ENCODE measurements around the gene ELAVL1.
"Not testable (repeated sequence)": the region's sequence is repeated elsewhere in the genome, so short reads cannot be mapped to it uniquely, and the experiment has no call there.

The ELAVL1 gene

DNA sequence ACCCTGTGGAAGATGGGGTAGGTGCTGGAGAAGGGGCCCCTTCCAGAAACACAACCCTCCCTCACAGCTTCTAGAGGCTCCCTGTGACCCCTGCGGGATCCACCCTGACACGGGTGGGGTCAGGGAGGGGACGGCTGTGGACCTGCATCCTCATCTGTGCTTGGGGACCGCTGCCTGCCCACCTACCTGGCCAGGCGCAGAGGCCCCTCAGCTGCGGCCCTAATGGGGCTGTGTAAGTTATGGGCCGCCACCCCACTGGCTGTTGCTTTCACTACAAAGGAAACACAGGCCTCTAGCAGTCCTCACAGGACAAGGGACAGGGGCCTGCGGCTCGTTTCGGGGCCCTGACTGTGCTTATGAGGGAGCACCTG is 72.5 kb downstream of the ELAVL1 start:
- no peak for DNase-seq

DNA sequence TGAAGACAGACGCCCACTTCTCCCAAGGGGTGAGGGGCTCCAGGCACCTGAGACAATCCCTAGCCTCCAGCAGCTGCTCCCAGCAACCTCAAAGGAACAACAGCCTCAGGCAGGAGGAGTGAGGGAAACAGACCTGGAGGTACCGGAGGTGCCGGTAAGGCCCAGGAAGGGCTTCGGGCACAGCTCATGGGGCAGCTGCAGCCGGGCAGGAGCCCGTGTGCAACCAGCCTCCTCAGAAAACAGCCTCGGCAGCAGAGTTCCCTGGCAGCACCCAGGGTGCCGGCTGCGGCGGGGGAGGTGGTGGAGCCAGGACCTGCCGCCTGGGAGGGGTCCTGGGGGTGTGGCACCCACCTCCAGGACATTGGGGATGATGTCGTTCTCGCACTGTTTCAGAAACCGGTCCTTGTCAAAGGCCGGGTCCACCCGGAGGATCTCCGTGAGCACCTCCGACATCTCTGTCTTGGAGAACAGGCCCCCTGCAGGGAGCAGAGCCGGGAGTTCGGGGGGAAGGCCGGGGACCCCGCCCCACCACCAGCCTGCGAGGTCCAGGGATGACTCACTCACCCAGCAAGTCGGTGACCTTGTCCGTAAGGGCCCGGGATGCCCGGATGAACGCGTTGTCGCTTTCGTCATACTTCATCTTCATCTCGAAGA is 73.0 kb downstream of the ELAVL1 start:
- DNase-seq, result no peak

DNA sequence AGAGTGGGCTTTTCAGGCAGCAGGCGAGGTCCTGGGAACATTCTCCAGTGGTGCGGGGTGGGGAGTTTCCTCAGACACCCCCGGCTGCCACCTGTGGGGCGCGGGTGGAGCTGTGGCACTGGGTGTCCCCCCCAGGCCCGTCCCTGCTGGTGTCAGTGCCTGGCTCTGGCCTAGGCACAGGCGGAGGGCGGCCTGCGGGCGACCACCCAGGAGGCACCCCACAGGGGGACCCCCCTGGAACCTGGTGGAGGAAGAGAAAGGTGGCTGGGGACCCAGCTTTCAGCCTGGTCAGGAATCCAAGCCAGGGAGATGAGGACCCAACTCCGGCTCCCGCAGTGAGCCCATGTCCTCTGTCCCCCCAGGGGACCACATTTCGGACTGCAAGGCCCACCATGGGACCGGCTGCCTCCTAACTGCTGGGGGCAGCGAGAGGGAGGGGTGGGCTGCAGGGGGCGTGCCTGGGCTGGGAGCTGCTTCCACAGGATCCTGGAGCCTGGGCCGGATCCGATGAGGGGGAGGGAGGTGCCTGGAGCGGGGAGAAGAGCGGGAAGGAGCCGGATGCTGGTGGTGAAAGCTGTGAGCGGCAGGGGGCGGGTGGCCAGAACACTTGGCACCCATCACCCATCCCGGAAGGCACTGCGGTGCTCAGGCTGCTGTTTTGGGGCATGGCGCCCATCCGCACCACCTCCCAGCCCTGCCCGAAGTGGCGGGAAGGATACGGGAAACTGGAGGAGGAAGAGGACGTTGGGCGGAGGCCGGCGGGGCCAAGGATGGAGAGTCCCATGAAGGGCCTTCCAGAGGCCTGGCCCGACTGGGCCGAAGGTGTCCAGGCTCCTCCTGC is 74.0 kb downstream of the ELAVL1 start:
- DNase-seq, result no peak

DNA sequence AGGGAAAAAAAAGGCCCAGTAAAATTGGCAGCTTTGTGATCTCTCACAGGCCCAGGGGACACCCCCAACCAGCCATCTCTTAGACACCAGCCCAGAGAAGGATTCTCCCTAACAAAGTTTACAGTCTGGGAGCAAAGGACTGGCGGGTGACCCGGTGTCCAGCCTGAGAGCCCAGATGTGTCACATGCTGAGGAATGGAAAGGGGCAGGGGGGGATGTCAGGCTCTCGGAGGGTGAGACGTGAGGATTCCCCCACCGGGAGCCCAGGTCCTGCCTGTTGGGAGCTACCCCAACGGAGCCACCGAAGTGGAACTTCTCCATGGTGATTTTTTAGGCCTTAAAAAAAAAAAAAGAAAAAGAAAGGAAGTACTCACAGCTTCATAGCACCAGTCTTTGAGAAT is 74.7 kb downstream of the ELAVL1 start:
- DNase-seq, result no peak

DNA sequence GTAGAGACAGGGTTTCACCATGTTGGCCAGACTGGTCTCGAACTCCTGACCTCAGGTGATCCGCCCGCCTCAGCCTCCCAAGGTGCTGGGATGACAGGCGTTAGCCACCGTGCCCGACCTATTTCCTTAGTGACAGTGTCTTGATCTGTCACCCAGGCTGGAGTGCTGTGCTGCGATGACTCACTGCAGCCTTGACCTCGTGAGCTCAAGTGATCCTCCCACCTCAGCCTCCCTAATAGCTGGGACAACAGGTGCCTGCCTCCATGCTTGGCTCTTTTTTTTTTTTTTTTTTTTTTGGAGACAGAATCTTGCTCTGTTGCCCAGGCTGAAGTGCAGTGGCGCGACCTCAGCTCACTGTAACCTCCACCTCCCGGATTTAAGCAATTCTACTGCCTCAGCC is 75.4 kb downstream of the ELAVL1 start:
- DNase-seq, result not testable (repeated sequence)

DNA sequence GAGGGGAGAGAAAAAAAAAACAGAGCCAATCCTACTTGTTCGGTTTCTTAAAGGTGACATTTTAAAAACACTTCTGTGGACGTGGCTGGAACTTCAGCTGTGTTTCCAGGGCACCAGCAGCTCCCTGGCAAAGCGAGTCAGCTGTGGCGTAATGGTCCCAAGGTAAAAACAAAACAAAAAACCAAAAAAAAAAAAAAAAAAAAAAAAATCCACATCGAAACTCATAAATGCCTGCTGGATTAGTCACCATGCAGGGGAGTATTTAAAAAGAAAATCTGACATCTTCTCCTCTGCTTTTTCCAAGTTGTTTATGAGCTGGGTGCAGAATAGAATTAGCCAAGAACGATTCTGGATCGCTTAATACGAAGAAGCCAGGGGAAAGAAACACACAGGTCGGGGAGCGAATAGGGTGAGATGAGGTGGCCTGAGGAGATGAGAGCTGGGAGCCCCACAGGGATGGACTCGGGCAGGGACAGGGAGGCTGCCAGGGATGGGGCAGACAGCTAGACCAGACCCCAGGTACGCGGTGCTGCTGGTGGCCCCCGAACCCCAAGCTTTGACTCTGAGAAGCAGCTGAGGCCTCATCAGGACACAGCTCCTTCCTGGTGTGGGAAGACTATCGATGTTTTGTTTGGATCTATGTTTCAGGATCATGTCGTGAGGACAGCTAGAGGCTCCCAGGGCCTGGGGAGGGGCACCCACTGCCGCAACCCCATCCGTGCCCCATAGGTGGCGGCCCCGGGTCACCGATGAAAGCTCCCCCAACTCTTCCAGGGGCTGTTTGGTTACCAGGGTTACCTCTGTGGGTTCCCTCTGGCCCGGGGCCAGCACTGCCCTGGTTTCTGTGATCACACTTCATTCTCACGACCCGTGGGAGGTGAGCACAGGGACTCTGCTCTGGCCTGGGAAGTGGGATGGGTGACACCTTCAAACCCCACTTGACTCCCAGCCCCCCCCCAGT is 76.4 kb downstream of the ELAVL1 start:
- no peak for DNase-seq

DNA sequence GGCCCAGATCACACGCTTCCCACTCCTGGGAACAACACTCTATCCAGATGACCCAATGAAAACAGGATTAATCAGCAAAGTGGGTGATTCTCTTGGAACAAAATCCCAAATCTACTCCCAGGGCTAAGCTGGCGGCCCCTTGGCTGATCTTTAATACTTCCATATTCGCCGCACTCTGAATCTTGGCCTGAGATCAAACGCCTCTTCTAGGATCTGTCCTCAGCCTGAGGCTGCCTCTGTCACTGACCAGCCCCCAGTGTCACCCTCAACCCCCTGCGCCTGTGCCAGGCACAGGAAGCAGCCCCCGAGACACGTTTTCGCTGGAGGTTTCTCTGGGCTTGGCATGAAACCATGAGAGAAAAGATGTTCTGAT is 77.1 kb downstream of the ELAVL1 start:
- no peak for DNase-seq

DNA sequence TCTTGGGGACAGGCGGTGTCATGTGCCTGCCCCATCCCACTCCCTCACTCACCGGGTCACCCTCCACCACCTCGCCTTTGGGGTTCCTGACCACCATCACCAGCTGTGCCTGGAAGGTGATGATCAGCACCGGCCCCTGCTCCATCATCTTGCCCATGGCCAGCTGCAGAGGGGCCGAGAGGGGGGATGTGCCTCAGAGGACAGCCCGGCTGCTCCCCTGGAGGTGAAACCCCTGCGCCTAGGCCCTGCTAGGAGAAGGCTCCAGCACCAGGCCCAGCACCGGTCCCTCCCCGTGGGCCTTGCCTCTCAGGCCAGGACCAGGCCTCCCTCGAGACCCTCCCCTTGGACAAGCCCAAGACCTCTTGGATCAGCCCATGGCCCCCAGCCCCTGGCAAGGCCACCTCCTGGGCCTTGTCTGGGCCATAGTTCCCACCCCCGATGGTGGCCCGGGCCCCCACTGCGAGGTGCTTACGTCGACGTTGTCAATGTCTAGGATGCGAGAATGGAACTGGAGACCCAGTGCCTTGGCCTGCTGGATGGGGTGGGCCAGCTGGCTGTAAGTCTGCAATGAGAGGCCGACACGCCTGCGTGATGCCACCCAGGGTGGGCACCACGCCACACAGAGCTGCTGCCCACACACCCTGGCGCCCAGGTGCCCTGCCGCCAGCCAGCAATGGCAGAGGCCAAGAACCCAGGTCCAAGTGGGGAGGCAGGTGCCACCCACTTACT is 77.7 kb downstream of the ELAVL1 start:
- DNase-seq, result no peak

DNA sequence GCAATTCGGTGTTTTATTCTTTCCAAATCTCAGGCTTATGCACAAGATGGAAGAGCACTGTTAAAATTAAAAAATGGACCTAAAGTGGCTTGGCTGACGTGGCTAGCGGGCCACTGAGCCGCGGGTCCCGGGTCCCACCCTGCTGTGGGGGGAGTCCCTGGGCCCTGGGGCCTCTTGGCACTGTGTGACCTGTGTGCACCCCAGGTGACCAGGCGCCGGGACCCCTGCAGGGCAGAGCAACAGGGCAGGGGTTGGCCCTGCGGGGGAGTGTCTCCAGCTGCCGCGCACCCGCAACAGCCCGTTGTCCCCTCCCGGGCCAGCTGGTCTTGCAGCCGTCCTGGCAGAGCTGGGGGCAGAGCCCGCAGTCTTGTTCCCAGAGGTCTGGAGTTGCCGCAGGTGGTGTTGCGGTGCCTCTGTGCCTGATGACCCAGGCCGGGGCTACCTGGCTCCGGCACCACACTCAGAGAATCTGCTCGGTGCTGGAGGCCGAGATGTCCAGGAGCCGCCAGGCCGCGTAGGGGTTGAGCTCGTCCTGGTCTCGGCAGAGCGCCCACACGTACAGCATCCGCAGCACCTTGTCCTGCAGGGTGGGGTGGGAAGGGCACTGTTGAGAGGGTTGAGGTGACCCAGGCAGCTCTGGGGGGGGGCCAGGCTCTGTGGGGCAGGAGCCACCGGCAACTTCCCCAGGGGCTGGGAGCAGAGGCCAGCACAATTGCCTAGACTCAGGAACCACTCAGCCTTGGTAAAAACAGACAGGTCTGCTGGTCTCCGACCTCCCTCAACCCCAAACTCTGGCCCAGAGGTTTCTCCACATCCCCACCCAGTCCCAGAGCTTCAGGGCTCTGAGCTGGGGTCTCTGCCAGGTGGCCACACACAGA is 78.5 kb downstream of the ELAVL1 start:
- DNase-seq, result no peak

DNA sequence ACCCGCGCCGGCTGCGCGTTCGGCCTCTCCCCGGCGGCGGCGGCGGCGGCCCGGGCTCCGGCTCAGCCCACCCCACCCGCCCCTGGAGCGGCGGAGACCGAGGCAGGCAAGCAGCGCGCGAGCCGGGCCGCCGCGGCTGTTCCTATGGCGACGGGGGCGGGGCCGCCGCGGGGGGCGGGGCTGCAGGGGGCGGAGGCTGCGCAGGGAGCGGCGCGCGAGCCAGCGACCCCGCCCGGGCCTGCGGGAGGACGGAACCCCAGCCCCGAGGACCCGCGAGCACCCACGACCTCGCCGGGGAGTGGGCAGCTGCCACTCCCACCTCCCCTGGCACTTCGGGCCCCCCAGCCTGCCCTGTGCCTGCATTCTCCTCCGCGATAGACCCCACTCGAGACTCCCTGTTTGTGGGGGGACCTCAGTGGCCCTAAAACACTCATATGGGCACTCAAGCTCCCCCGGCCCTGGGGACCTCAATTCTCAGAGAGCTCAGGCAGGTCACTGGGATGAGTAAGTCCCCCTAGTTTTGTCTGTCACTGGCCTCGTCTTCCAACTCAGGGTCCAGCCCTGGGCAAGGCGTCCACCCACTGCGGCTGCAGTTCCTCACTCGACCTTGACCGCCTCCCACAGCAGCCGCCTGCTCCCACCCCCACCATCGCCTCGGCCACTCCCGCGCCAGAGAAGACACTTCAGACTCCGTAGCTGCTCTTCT is 79.3 kb downstream of the ELAVL1 start, which contains the start of gene CTXN1:
TSS of gene CTXN1 (minus strand) at position 115 of the 706 bp plus-strand sequence. CDS start 597 bp downstream, outside the sequence.
- DNase-seq, result no peak

DNA sequence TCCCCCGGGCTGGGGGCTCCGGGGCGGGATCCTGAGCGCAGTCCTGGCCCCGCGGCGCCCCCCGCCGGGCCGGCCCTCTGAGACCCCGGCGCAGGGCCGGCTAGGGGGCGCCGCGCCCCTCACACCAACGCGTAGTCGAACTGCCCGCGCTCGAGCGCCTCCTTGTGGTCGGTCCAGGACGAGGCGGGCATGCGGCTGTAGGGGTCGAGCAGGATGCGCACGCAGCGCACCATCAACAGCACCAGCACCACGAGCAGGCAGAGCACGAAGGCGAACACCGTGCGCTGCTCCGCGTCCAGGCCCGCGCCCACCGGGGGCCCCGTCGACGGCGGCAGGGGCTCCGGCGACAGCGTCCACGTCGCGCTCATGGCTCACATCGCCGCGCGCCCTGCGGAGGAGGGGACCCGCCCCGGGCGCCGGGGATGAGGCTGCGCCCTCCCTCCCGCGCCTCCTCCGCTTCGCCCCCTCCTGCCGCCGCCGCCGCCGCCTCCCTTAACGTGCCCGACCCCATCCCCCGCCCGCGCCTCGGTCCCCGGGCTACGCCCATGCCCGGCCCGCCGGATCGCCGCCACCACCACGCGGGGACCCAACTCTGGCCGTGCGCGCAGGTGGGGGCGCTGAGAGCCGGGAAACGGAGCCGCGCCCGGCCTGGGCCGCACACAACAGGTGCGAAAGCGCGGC is 80.1 kb downstream of the ELAVL1 start:
- peak; percentile 34 for DNase-seq

DNA sequence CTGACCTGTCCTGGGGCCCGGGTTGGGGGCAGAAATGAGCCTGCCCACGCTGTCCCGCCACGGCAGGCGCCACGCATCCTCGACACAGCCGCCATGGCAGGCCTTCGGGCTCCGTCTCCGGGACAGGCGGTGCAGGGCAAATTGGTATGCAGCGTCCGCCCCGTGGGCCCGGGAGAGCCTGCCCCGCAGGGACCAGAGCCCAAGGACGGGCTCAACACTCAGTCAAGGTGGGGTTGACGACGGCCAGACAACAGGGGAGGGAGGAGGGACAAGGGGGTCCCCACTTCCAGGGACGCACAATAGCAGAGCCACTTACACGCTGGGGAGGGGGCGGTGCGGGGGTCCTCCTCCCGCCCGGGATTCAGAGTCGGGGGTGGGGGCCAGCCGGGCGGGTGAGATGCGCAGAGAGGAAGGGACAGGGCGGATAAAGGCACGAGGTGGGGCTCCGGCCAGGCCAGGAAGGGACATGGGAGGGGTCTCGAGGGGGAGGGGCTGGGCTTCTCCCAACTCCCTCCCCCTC is 80.7 kb downstream of the ELAVL1 start:
- no peak for DNase-seq

DNA sequence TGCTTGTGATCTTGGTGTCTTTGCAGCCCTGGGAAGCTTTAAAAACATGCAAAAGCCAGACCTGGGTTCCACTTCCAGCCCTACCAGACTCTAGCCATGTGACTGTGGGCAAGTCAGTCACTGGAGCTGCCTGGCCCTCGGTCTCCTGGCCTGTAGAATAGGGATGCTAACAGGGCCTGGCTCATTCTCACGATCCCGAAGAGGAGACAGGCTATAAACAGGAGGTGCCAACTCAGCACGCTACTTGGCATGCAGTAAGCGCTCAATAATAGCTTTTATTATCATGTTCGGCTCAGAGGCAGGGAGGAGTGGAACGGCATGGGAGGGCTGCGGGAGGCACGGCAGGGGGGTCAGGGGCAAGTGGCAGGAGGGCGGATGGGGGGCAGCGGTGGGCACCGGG is 81.2 kb downstream of the ELAVL1 start:
- DNase-seq, result no peak

DNA sequence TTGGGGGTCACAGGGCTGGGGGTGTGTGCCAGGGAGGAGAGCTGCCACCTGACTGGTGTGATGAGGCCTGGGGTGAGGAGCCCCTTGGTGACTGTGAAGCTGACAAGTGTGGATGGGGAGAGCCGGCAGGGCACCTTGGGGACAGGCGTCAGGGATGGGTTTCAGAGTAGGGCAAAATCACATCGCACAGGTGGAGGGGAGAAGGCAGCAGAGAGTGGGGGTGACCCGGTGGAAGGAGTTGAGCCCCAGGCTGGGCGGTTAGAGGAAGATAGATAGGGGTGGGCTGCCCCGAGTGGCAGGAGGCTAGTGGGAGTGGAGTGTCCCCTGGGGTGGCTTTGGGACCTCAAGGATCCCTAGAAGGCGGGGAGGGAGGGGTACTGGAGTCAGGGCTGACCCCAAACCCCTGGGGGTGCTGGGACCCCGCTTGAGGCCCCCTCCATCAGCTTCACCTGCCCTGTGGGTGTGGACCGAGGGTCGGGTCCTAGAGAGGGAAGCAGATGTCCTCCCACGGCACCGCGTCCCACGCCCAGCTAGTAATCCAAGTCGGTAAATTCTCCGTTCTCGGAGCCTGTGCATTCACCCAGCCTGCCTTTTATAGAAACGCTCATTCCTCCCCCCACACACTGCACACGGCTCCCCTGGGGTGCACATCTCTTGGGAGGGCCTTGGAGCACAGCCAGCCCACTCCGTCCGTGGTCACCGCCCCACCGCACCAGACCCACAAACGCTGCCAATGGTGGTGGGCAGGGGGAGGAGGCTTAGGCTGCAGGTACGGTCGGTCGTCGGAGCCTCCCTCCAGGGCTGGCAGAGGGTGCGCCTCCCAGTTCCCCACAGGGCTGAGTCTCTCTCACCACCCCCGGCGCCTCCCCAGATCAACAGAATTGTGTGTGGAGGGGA is 81.9 kb downstream of the ELAVL1 start:
- no peak for DNase-seq

DNA sequence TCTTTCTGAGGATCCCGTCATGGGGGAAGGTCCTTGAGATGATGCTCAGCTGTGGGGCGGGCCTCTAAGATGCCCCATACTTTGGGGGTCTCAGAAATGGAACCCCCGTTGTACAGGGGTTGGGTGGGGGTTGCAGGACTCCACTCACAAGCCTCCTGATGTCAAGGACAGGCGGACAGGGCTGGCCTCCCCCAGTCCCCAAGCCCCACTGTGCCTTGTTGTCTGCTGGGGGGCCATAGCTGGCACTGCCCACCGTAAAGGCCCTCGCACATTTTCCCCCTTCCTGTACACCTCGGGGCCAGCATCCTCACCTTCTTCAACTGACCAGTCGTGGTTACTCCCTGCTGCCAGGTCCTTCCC is 82.6 kb downstream of the ELAVL1 start:
- DNase-seq, result no peak

DNA sequence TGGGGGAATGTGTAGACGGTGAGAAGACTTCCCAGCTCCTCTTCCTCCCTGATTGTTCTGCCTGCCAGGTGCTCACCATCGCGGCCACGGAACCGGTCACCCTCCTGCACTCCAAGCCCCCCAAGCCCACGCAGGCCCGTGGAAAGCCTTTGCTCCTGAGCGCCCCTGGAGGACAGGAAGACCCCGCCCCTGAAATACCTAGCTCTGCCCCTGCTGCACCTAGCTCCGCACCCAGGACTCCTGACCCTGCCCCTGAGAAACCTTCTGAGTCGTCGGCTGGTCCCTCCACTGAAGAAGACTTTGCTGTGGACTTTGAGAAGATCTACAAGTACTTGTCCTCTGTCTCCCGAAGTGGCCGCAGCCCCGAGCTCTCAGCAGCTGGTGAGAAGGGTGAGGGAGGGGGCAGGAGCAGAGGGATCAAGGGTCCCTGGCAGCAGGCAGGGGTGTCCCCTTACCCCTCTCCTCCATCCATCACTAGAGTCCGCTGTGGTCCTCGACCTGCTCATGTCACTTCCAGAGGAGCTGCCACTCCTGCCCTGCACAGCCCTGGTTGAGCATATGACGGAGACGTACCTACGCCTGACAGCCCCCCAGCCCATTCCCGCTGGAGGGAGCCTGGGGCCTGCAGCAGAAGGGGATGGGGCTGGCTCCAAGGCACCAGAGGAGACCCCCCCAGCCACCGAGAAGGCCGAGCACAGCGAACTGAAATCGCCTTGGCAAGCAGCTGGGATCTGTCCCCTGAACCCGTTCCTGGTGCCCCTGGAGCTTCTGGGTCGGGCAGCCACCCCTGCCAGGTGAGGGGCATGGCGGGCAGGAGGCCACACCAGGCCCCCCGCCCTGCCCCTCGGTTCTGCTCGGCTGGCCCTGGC is 83.2 kb downstream of the ELAVL1 start:
- DNase-seq, result no peak

DNA sequence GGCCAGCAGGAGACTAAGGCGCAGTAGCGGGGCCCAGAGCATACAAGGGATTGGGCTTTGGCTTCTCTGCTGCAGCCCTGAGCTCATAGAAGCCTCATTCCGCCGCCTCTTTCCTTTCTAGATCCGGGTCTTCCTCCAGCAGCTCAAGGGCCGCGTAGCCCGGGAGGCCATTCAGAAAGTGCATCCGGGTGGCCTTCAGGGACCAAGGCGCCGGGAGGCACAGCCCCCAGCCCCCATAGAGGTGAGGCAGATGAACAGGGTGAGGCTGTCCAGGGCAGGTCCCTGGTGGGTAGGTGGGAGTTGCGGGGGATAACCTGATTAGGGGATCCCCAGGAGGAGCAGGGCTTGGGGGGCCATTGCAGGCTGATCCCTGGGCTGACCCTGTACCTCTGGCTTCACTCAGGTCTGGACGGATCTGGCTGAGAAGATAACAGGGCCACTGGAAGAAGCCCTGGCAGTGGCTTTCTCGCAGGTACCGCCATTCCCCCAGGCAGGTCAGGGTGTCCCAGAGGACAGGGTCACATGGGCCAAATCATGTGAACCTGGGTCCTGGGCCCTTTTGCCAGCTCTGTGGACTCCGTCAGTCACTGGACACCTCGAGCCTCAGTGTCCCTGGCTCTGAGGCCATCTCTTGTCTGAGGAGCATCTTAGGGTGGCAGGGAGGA is 84.0 kb downstream of the ELAVL1 start:
- no peak for DNase-seq
